H1 (cell line): ENCODE results near the gene ANXA6. TPM values are rescaled to one million over a fixed set of nuclear protein-coding genes. Genes with fewer than 3 reads are reported as not detected.

ENCODE experiments used
- CTCF ChIA-PET: fragments of 300-600 bp; sonication (Branson Sonifier 250); formaldehyde crosslinking; loops from one replicate; lab custom pipeline; 2021; ENCODE audit not compliant: partially characterized antibody; lab: Charles Lee
- POLR2A ChIA-PET: fragments of 300-600 bp; sonication (Branson Sonifier 250); formaldehyde crosslinking; loops from one replicate; lab custom pipeline; 2021; ENCODE audit warnings: inconsistent platforms; ENCODE audit not compliant: partially characterized antibody; lab: Charles Lee
- DNase-seq, 2 experiments: peaks; one replicate each; pipeline versions ENCODE4 v3.0.0 to v3.0.0-alpha.2; 2010 to 2022; ENCODE audit warnings: low spot score in 2 of 2, low read depth in 1 of 2, mixed read lengths in 1 of 2
- FAIRE-seq: peaks from 2 replicates; lab custom pipeline; 2011; peaks lifted over from hg19 to GRCh38; lab: Jason Lieb, UNC
- H2AFZ ChIP-seq: 2 replicates; pipeline ENCODE4 v1.8.1; 2012; ENCODE audit warnings: low read length, inconsistent platforms
- H2AK5ac ChIP-seq: 2 replicates; pipeline ENCODE4 v1.6.1; 2013; ENCODE audit warnings: low read depth, low read length
- H2BK120ac ChIP-seq: replicated peaks from 2 replicates; pipeline ENCODE3; 2013; ENCODE audit warnings: low read depth, low read length, inconsistent platforms
- H2BK12ac ChIP-seq: 2 replicates; pipeline ENCODE4 v1.6.1; 2013; ENCODE audit warnings: low read depth, low read length
- H2BK15ac ChIP-seq: 2 replicates; pipeline ENCODE4 v1.6.1; 2013; ENCODE audit warnings: low read length
- H2BK20ac ChIP-seq: 2 replicates; pipeline ENCODE4 v1.6.1; 2013; ENCODE audit warnings: low read length
- H2BK5ac ChIP-seq: 2 replicates; pipeline ENCODE4 v1.6.1; 2013; ENCODE audit warnings: low read depth, low read length
- H3K14ac ChIP-seq: 2 replicates; pipeline ENCODE4 v1.6.1; 2013; ENCODE audit warnings: inconsistent platforms; ENCODE audit not compliant: insufficient read length
- H3K18ac ChIP-seq: 2 replicates; pipeline ENCODE4 v1.6.1; 2013; ENCODE audit warnings: low read length; ENCODE audit errors: extremely low read depth
- H3K23ac ChIP-seq: 2 replicates; pipeline ENCODE4 v1.6.1; 2013; ENCODE audit warnings: inconsistent platforms; ENCODE audit not compliant: insufficient read length
- H3K23me2 ChIP-seq: 2 replicates; pipeline ENCODE4 v1.6.1; 2013; ENCODE audit warnings: low read depth, low read length
- H3K27ac ChIP-seq: 2 replicates; pipeline ENCODE4 v1.6.1; 2011; ENCODE audit warnings: low read depth, low read length, inconsistent platforms
- H3K27me3 ChIP-seq, 4 experiments: replicated peaks in 1 of 4; 1 replicate in 1 of 4; 2 replicates in 3 of 4; pipeline versions ENCODE4 v1.6.1 to v1.8.1; 2011 to 2013; ENCODE audit warnings: low read length in 3 of 4, mild to moderate bottlenecking in 3 of 4, inconsistent platforms in 2 of 4, mixed read lengths in 2 of 4, moderate library complexity in 1 of 4; ENCODE audit not compliant: control insufficient read depth in 3 of 4, insufficient read depth in 3 of 4; ENCODE audit errors: extremely low read depth in 1 of 4
- H3K36me3 ChIP-seq, 4 experiments: 2 replicates each; pipeline versions ENCODE4 v1.6.1 to v1.8.1; 2011 to 2013; ENCODE audit warnings: mild to moderate bottlenecking in 4 of 4, low read length in 3 of 4, moderate library complexity in 2 of 4, control low read depth in 1 of 4, inconsistent platforms in 1 of 4; ENCODE audit not compliant: insufficient read depth in 4 of 4, control insufficient read depth in 2 of 4
- H3K4ac ChIP-seq: replicated peaks from 2 replicates; pipeline ENCODE3; 2013; ENCODE audit warnings: low read length, low read depth, mixed read lengths, inconsistent platforms; ENCODE audit not compliant: insufficient read length
- H3K4me1 ChIP-seq, 4 experiments: replicated peaks in 1 of 4; 1 replicate in 1 of 4; 2 replicates in 3 of 4; pipeline versions ENCODE4 v1.6.1 to v1.8.1; 2011 to 2013; ENCODE audit warnings: low read length in 3 of 4, inconsistent platforms in 2 of 4, mixed read lengths in 1 of 4; ENCODE audit not compliant: insufficient read depth in 4 of 4, control insufficient read depth in 3 of 4
- H3K4me2 ChIP-seq, 2 experiments: 2 replicates each; pipeline versions ENCODE4 v1.6.1 to v1.8.1; 2011 to 2013; ENCODE audit warnings: low read depth in 2 of 2, low read length in 2 of 2, control low read depth in 1 of 2, inconsistent platforms in 1 of 2, mild to moderate bottlenecking in 1 of 2; ENCODE audit not compliant: insufficient read depth in 1 of 2
- H3K4me3 ChIP-seq, 4 experiments: fragments of 200-600, 300-600 bp in 1 of 4; sonication (generic), shearing (Covaris generic), sonication (Bioruptor Twin) in 1 of 4; 2 replicates each; pipeline versions ENCODE4 v1.5.1 to v1.8.1; 2011 to 2016; ENCODE audit warnings: low read length in 4 of 4, low read depth in 3 of 4, control low read depth in 2 of 4, inconsistent platforms in 2 of 4, mild to moderate bottlenecking in 2 of 4, mixed read lengths in 1 of 4, moderate library complexity in 1 of 4; ENCODE audit not compliant: insufficient read depth in 2 of 4; ENCODE audit errors: extremely low read depth in 1 of 4
- H3K56ac ChIP-seq: replicated peaks from 2 replicates; pipeline ENCODE3; 2013; ENCODE audit warnings: low read depth, mild to moderate bottlenecking, mixed read lengths, low read length, inconsistent platforms; ENCODE audit not compliant: insufficient read length
- H3K79me1 ChIP-seq: 2 replicates; pipeline ENCODE4 v1.6.1; 2013; ENCODE audit warnings: low read depth, low read length, control low read depth
- H3K79me2 ChIP-seq, 2 experiments: 2 replicates each; pipeline versions ENCODE4 v1.6.1 to v1.8.1; 2012 to 2013; ENCODE audit warnings: low read length in 2 of 2, mild to moderate bottlenecking in 2 of 2, inconsistent platforms in 1 of 2; ENCODE audit not compliant: insufficient read depth in 2 of 2, control insufficient read depth in 1 of 2
- H3K9ac ChIP-seq, 4 experiments: replicated peaks in 1 of 4; 1 replicate in 1 of 4; 2 replicates in 3 of 4; pipeline versions ENCODE4 v1.6.1 to v1.8.1; 2011 to 2013; ENCODE audit warnings: low read depth in 3 of 4, low read length in 3 of 4, control low read depth in 2 of 4, mild to moderate bottlenecking in 2 of 4, moderate library complexity in 2 of 4, inconsistent platforms in 1 of 4; ENCODE audit errors: extremely low read depth in 1 of 4
- H3K9me3 ChIP-seq, 2 experiments: 2 replicates each; pipeline versions ENCODE4 v1.6.1 to v1.8.1; 2012 to 2013; ENCODE audit warnings: mild to moderate bottlenecking in 2 of 2, moderate library complexity in 2 of 2, control low read depth in 1 of 2, inconsistent platforms in 1 of 2, low read depth in 1 of 2, low read length in 1 of 2, mixed read lengths in 1 of 2; ENCODE audit not compliant: insufficient read depth in 2 of 2
- H4K20me1 ChIP-seq, 2 experiments: replicated peaks in 1 of 2; 2 replicates each; pipeline versions ENCODE3 to v1.8.1; 2011 to 2013; ENCODE audit warnings: inconsistent platforms in 2 of 2, low read length in 2 of 2, mild to moderate bottlenecking in 1 of 2; ENCODE audit not compliant: insufficient read depth in 2 of 2, control insufficient read depth in 1 of 2
- H4K5ac ChIP-seq: 2 replicates; pipeline ENCODE4 v1.6.1; 2013; ENCODE audit warnings: low read length, low read depth, mixed read lengths, inconsistent platforms; ENCODE audit not compliant: insufficient read length
- H4K8ac ChIP-seq: 2 replicates; pipeline ENCODE4 v1.8.0; 2013; ENCODE audit warnings: mild to moderate bottlenecking, moderate library complexity, low read length, inconsistent platforms; ENCODE audit not compliant: insufficient read depth; ENCODE audit errors: extremely low read depth
- H4K91ac ChIP-seq: replicated peaks from 2 replicates; pipeline ENCODE3; 2013; ENCODE audit warnings: low read length, mixed read lengths, inconsistent platforms; ENCODE audit not compliant: insufficient read length
- ASH2L ChIP-seq: fragments of 200-600, 300-600 bp; sonication (generic); IDR thresholded peaks from one replicate; pipeline ENCODE4 v1.7.1; 2017; ENCODE audit warnings: low read length
- BRCA1 ChIP-seq: IDR thresholded peaks from 2 replicates; pipeline ENCODE4 v1.6.1; 2012; ENCODE audit warnings: low read depth, low read length, improper control_type of control experiment
- EP300 ChIP-seq, 2 experiments: IDR thresholded peaks; 1 replicate in 1 of 2; 2 replicates in 1 of 2; pipeline ENCODE4 v1.6.1; 2011 to 2012; ENCODE audit warnings: low read depth in 2 of 2, low read length in 2 of 2, mild to moderate bottlenecking in 2 of 2, borderline replicate concordance in 1 of 2, inconsistent platforms in 1 of 2, moderate library complexity in 1 of 2
- FOSL1 ChIP-seq: IDR thresholded peaks from 2 replicates; pipeline ENCODE4 v1.6.1; 2011; ENCODE audit warnings: mild to moderate bottlenecking, low read depth, low read length, moderate library complexity; ENCODE audit not compliant: insufficient read depth
- GABPA ChIP-seq: IDR thresholded peaks from 2 replicates; pipeline ENCODE4 v1.6.1; 2011; ENCODE audit warnings: mild to moderate bottlenecking, low read length, moderate library complexity, borderline replicate concordance; ENCODE audit not compliant: insufficient read depth
- NRF1 ChIP-seq: IDR thresholded peaks from 2 replicates; pipeline ENCODE4 v1.6.1; 2011; ENCODE audit warnings: mild to moderate bottlenecking, low read depth, low read length, improper control_type of control experiment
- RBBP5 ChIP-seq: IDR thresholded peaks from 2 replicates; pipeline ENCODE4 v1.7.1; 2012; ENCODE audit warnings: low read depth, mild to moderate bottlenecking, inconsistent platforms, low read length, moderate library complexity, borderline replicate concordance
- SRF ChIP-seq: IDR thresholded peaks from 2 replicates; pipeline ENCODE4 v1.6.1; 2011; ENCODE audit warnings: mild to moderate bottlenecking, low read depth, low read length, moderate library complexity
- TAF7 ChIP-seq: optimal IDR thresholded peaks from 2 replicates; pipeline ENCODE3; 2011; ENCODE audit warnings: low read depth, mild to moderate bottlenecking, inconsistent platforms, low read length, moderate library complexity, borderline replicate concordance
- TBP ChIP-seq: IDR thresholded peaks from 2 replicates; pipeline ENCODE4 v1.6.1; 2011; ENCODE audit warnings: low read depth, low read length, improper control_type of control experiment
- YY1 ChIP-seq: IDR thresholded peaks from 2 replicates; pipeline ENCODE4 v1.6.1; 2011; ENCODE audit warnings: low read depth, mild to moderate bottlenecking, low read length
- WGBS, 2 experiments: shearing (Covaris generic) in 1 of 2; methylation state at CpG; one replicate each; pipeline versions ENCODE4 v1.1.6 to v1.1.7; 2013 to 2015; ENCODE audit warnings: low lambda C conversion rate in 2 of 2, mixed read lengths in 2 of 2, inconsistent platforms in 1 of 2, low coverage in 1 of 2, missing lambda C conversion rate in 1 of 2; ENCODE audit not compliant: insufficient replicate concordance in 2 of 2, insufficient coverage in 1 of 2, insufficient read length in 1 of 2; ENCODE audit errors: extremely low coverage in 1 of 2, missing lambda C conversion rate in 1 of 2; 5-methylcytosine and 5-hydroxymethylcytosine counted together
- polyA plus RNA-seq, 7 experiments: library from polyadenylated mRNA; depleted of rRNA in 3 of 7; stranded (reverse) in 5 of 7; unstranded in 2 of 7; fragments of >200 nt in 5 of 7; fragments of 200-250 nt in 2 of 7; gene quantifications; 1 replicate in 5 of 7; 2 replicates in 1 of 7; 4 replicates in 1 of 7; pipeline versions ENCODE4 v1.2.1 to v1.2.3, GENCODE V29; 2011 to 2013; ENCODE audit warnings: missing spikeins in 2 of 7, mixed read lengths in 2 of 7
- total RNA-seq: library from RNA; stranded (reverse); fragmentation: NEBNext Ultra II Directional; extraction: Animal tissue kit (Norgen Biotek cat#: 25700); gene quantifications from 2 replicates; pipeline ENCODE4 v1.2.1, GENCODE V29; 2021
- TF ChIP-seq, protein P1 (sequence below): IDR thresholded peaks from 2 replicates; pipeline ENCODE4 v1.6.1; 2012; ENCODE audit warnings: inconsistent platforms

The ANXA6 gene
- total and polyA plus RNA-seq, 2 of the 8 experiments (the other 6 are each of a cell fraction or from before 2014, with no cell fraction given) = 61.3 to 78.6 TPM

DNA sequence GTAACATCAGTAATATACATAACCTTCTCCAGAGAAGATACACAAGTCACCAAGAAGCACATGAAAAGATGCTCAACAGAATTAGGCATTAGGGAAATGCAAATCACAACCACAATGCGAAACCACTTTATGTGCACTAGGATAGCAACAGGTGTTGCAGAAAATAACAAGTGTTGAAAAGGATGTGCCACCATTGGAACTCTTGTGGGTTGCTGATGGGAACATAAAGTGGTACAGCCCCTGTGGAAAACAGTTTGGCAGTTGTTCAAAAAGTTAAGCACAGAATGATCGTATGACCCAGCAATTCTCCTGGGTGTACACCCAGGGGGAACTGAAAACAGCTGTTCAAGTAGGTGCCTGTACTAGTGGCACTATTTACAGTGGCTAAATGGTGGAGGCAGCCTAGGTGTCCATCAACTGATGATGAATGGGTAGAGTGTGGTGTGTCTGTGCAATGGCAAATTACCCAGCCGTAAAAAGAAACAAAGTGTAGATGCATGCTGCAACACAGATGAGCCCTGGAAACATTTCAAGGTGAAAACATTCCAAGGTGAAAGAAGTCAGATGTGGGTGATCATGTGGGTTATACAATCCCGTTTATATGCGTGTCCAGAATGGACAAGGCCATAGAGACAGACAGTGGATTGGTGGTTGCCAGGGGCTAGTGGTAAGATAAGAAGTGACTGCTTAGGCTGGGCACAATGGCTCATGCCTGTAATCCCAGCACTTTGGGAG lies 39.1 kb upstream of the ANXA6 start:
- Histone ChIP-seq H2AK5ac (no peak overlapping the region), H2BK20ac (no peak overlapping the region), H4K8ac (no peak overlapping the region), H2AFZ (no peak overlapping the region), H2BK120ac (no peak overlapping the region), H3K23ac (no peak overlapping the region), H3K4me1 (no peaks in the 10 kb centered on the region), H3K79me2 (no peaks in the 10 kb centered on the region), H4K91ac (no peak overlapping the region), H3K14ac (no peak overlapping the region), H3K4me3 (no peak overlapping the region), H3K56ac (no peak overlapping the region), H4K5ac (no peak overlapping the region), H3K4ac (no peak overlapping the region), H3K27me3 (no peaks in the 10 kb centered on the region), H3K27ac (no peak overlapping the region), H3K36me3 (no peaks in the 10 kb centered on the region), H3K4me2 (no peak overlapping the region), H2BK12ac (no peak overlapping the region), H2BK15ac (no peak overlapping the region), H3K9me3 (0 out of 4 replicates have a peak, but pooled peaks cover 0 to 3% of the 10 kb centered on the region in 2 experiments), H3K9ac (no peak overlapping the region), H3K23me2 (no peaks in the 10 kb centered on the region), H3K18ac (no peak overlapping the region), H3K79me1 (no peaks in the 10 kb centered on the region), H4K20me1 (no peaks in the 10 kb centered on the region), H2BK5ac (no peak overlapping the region)
- no peak for TF ChIP-seq BRCA1
- TF ChIP-seq, protein P1, sequence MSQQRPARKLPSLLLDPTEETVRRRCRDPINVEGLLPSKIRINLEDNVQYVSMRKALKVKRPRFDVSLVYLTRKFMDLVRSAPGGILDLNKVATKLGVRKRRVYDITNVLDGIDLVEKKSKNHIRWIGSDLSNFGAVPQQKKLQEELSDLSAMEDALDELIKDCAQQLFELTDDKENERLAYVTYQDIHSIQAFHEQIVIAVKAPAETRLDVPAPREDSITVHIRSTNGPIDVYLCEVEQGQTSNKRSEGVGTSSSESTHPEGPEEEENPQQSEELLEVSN = no peak
- no peak for TF ChIP-seq RBBP5
- TF ChIP-seq SRF = no peak
- TF ChIP-seq GABPA = no peak
- no peak for TF ChIP-seq ASH2L
- no peak for TF ChIP-seq NRF1
- no peak for TF ChIP-seq EP300 (IDR thresholded peaks at IDR 0.05; ENCODE audit: borderline replicate concordance in 1 of 2, low read depth in 2 of 2, low read length in 2 of 2)
- TF ChIP-seq FOSL1 = no peak
- no peak for TF ChIP-seq TBP
- no peak for TF ChIP-seq YY1
- TF ChIP-seq TAF7 = no peak
- WGBS, 2 experiments = 90% methylated on average over 5 of the region's 5 CpGs; no CpG with 5 or more reads in 1 of the 2 experiments
- FAIRE-seq (no peak), DNase-seq (no peak)
- ChIA-PET CTCF (no interaction called here), POLR2A (no interaction called here)
